ENCODE measurements around the gene DCTN4. TPM values are rescaled to one million over a fixed set of nuclear protein-coding genes. Genes with fewer than 3 reads are reported as not detected.

Gene DCTN4
- total and polyA plus RNA-seq, 2 of the 8 experiments (the other 6 are each of a cell fraction or from before 2014, with no cell fraction given), result 20.5 to 42.7 TPM

GRCh38 chr5:150672237-150672883, 86.5 kb downstream of the DCTN4 start:
- H2BK20ac ChIP-seq (ENCODE audit: low read length), result 0 out of 2 replicates have a peak overlapping the region, but pooled peaks have one; percentile 9
- peak overlapping the region; percentile 90 for H3K27ac ChIP-seq (ENCODE audit: low read depth, low read length)
- peak overlapping the region; percentile 70 for H2BK12ac ChIP-seq (ENCODE audit: low read depth, low read length)
- H4K91ac ChIP-seq (replicated peaks; ENCODE audit: insufficient read length, low read length), result peak overlapping the region; percentile 37
- H2AFZ ChIP-seq (ENCODE audit: low read length), result peak overlapping the region; percentile 68; the same call in 1 of the 2 replicates
- peak overlapping the region; percentile 51; the same call in 1 of the 2 replicates for H4K8ac ChIP-seq (ENCODE audit: extremely low read depth, insufficient read depth, low read length)
- peak overlapping the region; percentile 92 for H4K5ac ChIP-seq (ENCODE audit: insufficient read length, low read depth, low read length)
- CTCF ChIA-PET (ENCODE audit: partially characterized antibody), result interaction anchor here (0.7 to 2.4 kb wide), 6 partner anchors 14 to 223 kb away, joined by 3 to 18 read pairs (median 6); partner anchors contain the start of genes IRGM, RBM22 and RPS14
- H3K56ac ChIP-seq (replicated peaks; ENCODE audit: insufficient read length, low read depth, low read length), result peak overlapping the region; percentile 65
- WGBS, 2 experiments (ENCODE audit: extremely low coverage in 1 of 2, insufficient coverage in 1 of 2, insufficient read length in 1 of 2, insufficient replicate concordance in 2 of 2, low coverage in 1 of 2, low lambda C conversion rate in 2 of 2, missing lambda C conversion rate in 1 of 2), result 4% methylated on average over 35 of the region's 38 CpGs; no CpG with 5 or more reads in 1 of the 2 experiments
- peak overlapping the region; percentile 93 for H3K18ac ChIP-seq (ENCODE audit: extremely low read depth, low read length)
- no peak overlapping the region for H3K23ac ChIP-seq (ENCODE audit: insufficient read length)
- H3K9ac ChIP-seq (replicated peaks in 1 of 4; ENCODE audit: extremely low read depth in 1 of 4, low read depth in 3 of 4, low read length in 3 of 4), result peak overlapping the region in 3 of 4 experiments; percentile 84 to 88 (median 87); a peak in 6 of 7 replicates
- peak overlapping the region; percentile 73 to 94 for H3K4me2 ChIP-seq (ENCODE audit: insufficient read depth in 1 of 2, low read depth in 2 of 2, low read length in 2 of 2)
- no peak overlapping the region for H3K4ac ChIP-seq (replicated peaks; ENCODE audit: insufficient read length, low read depth, low read length)
- no peaks in the 10 kb centered on the region for H3K79me1 ChIP-seq (ENCODE audit: low read depth, low read length)
- peaks cover 0 to 9% of the 10 kb centered on the region in 2 experiments; a peak in 2 of 4 replicates for H3K79me2 ChIP-seq (ENCODE audit: control insufficient read depth in 1 of 2, insufficient read depth in 2 of 2, low read length in 2 of 2)
- POLR2A ChIA-PET (ENCODE audit: partially characterized antibody), result interaction anchor here (0.6 to 4.7 kb wide), 18 partner anchors 9 to 208 kb away, joined by 3 to 70 read pairs (median 4); partner anchors contain the start of genes DCTN4, MYOZ3, RBM22 and SMIM3
- no peaks in the 10 kb centered on the region for H3K27me3 ChIP-seq (replicated peaks in 1 of 4; ENCODE audit: control insufficient read depth in 3 of 4, extremely low read depth in 1 of 4, insufficient read depth in 3 of 4, low read length in 3 of 4)
- DNase-seq (ENCODE audit: low read depth in 1 of 2, low spot score in 2 of 2), result peak; percentile 58 to 84
- H3K9me3 ChIP-seq (ENCODE audit: insufficient read depth in 2 of 2, low read depth in 1 of 2, low read length in 1 of 2), result no peaks in the 10 kb centered on the region
- no peaks in the 10 kb centered on the region for H4K20me1 ChIP-seq (replicated peaks in 1 of 2; ENCODE audit: control insufficient read depth in 1 of 2, insufficient read depth in 2 of 2, low read length in 2 of 2)
- peak overlapping the region; percentile 57 for H2BK120ac ChIP-seq (replicated peaks; ENCODE audit: low read depth, low read length)
- peaks cover 0 to 19% (median 0%) of the 10 kb centered on the region in 4 experiments; a peak in 3 of 8 replicates for H3K36me3 ChIP-seq (ENCODE audit: control insufficient read depth in 2 of 4, insufficient read depth in 4 of 4, low read length in 3 of 4)
- no peak for FAIRE-seq
- H2AK5ac ChIP-seq (ENCODE audit: low read depth, low read length), result no peak overlapping the region
- H3K4me3 ChIP-seq (ENCODE audit: extremely low read depth in 1 of 4, insufficient read depth in 2 of 4, low read depth in 3 of 4, low read length in 4 of 4), result peak overlapping the region; percentile 88 to 96 (median 93)
- peak overlapping the region; percentile 92 for H2BK5ac ChIP-seq (ENCODE audit: low read depth, low read length)
- no peak overlapping the region; the same call in 1 of the 2 replicates for H2BK15ac ChIP-seq (ENCODE audit: low read length)
- H3K23me2 ChIP-seq (ENCODE audit: low read depth, low read length), result peaks cover 9% of the 10 kb centered on the region
- peak overlapping the region; percentile 67 for H3K14ac ChIP-seq (ENCODE audit: insufficient read length)
- peaks cover 5 to 23% (median 14%) of the 10 kb centered on the region in 4 experiments for H3K4me1 ChIP-seq (replicated peaks in 1 of 4; ENCODE audit: control insufficient read depth in 3 of 4, insufficient read depth in 4 of 4, low read length in 3 of 4)
- TF ChIP-seq JUND (IDR thresholded peaks at IDR 0.05; ENCODE audit: low read length) (no peak), GTF2F1 (IDR thresholded peaks at IDR 0.05; ENCODE audit: borderline replicate concordance, low read depth, low read length) (no peak), NANOG (IDR thresholded peaks at IDR 0.05; ENCODE audit: insufficient read depth, low read depth, low read length, poor library complexity, severe bottlenecking) (no peak), HDAC6 (IDR thresholded peaks at IDR 0.05; ENCODE audit: low read depth, low read length) (no peak), EZH2 (IDR thresholded peaks at IDR 0.05; ENCODE audit: low read depth, low read length, severe bottlenecking) (no peak), RXRA (IDR thresholded peaks at IDR 0.05; ENCODE audit: insufficient read depth, low read depth, low read length) (no peak), KDM4A (IDR thresholded peaks at IDR 0.05; ENCODE audit: low read depth, low read length, severe bottlenecking) (peak; percentile 21), RAD21 (IDR thresholded peaks at IDR 0.05 in 1 of 2, conservative IDR thresholded peaks at IDR 0.05 in 1 of 2; ENCODE audit: low read depth in 2 of 2, low read length in 2 of 2) (no peak), KDM1A (IDR thresholded peaks at IDR 0.05; ENCODE audit: borderline replicate concordance, low read length) (peak; percentile 29; the same call in 1 of the 2 replicates), SRF (IDR thresholded peaks at IDR 0.05; ENCODE audit: low read depth, low read length) (no peak)

Measured in H1 (cell line).